GM18520 (cell line): Measurements from ENCODE around the gene AKT1S1.
A peak's percentile ranks its signal among the peaks of the same experiment; 100 is the strongest.

Experiments
- ATAC-seq: cut with Tn5 transposase; IDR thresholded peaks from one replicate; pipeline ENCODE4 v1.9.1; 2021; ENCODE audit not compliant: unreplicated experiment

The AKT1S1 gene

GRCh38 chr19:49855676-49856573 lies 21.2 kb downstream of the AKT1S1 start:
- no peak for ATAC-seq

DNA sequence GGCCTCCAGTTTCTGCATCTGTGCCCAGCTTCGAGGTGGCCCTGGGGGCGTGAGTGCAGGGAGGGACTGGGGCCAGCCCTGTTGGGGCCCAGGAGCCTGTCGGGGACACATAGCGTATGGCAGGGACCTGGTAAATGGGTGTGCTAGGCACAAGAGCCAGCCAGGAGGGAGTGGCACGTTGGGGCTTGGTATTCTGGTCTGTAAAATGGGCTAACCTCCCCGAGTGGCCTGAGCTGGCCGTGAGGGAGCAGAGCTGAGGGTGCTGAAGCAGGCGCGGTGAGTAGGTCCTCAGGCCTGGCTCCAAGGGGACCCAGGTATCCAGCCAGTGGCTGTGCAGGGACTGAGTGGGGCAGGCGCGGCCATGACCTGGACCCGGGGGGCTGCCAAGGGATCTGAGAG lies 21.9 kb downstream of the AKT1S1 start:
- no peak for ATAC-seq

- no peak for ATAC-seq
Observed at GRCh38 chr19:49854378-49855263, 22.5 kb downstream of the AKT1S1 start.

GRCh38 chr19:49853852-49854377 lies 23.2 kb downstream of the AKT1S1 start:
- ATAC-seq: no peak

DNA sequence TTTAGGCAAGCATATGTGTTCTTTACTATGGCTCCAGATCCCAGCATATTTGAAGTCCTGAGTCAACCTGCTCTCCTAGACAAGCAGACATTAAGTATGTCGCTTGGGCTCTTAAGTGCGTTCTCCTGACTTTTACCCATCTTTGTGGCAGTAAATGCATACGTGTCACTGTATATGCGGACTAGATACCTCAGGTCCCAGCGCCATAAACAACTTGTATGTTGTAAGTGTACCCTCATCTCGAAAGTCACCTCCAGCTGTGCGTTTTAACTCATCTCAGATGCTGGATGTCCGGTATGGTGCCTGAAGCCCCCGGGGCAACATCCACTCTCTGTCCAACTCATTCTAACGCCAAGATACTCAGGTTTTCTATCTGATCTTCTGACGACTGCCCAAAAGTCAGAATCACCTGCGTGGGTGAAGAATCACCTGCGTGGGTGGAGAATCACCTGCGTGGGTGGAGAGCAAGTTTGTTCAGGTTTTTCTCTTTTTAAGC lies 24.5 kb downstream of the AKT1S1 start:
- ATAC-seq: no peak

DNA sequence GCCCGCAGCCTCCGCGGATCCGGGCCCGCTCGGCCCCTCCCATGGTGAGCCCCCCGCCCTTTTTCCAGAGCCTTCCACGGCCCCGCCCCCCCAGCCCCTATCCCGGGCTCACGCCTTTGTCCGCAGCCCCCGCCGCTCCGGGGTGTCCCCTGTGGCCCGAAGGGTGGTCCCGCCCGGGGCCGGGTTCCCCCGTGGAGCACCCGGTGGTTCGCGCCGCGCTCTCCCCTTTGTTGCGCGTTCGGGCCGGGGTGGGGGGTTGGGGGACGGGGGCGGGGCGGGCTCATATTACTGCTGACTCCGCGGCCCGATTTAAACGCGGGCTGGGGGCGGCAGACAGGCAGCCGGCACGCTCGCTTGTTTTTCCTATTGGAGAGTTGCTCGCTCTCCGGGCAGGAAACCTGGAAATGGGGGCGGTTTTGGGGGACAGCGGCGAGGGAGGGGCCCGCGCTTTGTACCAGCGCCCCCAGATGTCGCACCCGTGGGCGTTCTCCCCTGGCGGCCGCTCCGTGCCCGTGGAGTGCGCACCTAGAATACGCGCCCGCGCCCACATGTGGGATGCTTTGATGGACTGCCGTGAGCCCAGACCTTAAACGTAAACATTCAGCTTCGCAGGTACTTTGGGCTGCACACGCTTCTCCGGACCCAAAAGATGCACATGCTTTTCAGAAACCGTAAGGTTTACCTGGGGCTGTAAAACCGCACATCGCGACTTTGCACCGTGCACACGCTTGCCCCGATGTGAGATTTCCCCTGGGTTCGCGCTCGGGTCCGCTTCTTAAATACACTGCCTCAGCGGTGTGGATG lies 25.5 kb downstream of the AKT1S1 start:
- no peak for ATAC-seq

- ATAC-seq: peak; percentile 65
Observed at GRCh38 chr19:49850487-49851342, 26.4 kb downstream of the AKT1S1 start, which contains the start of gene PTOV1. Gene PTOV1 (plus strand): TSS chr19:49851159.

GRCh38 chr19:49850221-49850486 lies 27.0 kb downstream of the AKT1S1 start:
- no peak for ATAC-seq

- no peak for ATAC-seq
Observed at GRCh38 chr19:49849433-49850220, 27.5 kb downstream of the AKT1S1 start.

DNA sequence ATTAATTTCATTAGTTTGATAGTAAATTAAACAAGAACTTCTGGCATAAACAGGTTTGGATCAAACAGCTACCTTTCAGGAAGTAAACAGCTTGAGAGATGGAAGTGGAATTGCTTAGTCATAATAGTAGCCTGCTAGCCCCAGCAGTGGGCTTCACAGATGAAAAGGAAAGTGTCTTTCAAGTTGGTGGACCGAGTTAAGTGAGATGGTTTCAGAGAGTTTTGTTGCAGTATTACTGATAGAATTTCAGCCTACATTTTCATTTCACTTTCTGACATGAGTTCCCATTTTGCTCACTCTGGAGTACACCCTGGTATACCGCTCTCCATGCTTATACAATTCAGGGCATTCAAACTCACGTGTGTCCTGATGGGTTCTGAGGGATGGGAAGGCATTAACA lies 28.2 kb downstream of the AKT1S1 start:
- ATAC-seq: no peak

DNA sequence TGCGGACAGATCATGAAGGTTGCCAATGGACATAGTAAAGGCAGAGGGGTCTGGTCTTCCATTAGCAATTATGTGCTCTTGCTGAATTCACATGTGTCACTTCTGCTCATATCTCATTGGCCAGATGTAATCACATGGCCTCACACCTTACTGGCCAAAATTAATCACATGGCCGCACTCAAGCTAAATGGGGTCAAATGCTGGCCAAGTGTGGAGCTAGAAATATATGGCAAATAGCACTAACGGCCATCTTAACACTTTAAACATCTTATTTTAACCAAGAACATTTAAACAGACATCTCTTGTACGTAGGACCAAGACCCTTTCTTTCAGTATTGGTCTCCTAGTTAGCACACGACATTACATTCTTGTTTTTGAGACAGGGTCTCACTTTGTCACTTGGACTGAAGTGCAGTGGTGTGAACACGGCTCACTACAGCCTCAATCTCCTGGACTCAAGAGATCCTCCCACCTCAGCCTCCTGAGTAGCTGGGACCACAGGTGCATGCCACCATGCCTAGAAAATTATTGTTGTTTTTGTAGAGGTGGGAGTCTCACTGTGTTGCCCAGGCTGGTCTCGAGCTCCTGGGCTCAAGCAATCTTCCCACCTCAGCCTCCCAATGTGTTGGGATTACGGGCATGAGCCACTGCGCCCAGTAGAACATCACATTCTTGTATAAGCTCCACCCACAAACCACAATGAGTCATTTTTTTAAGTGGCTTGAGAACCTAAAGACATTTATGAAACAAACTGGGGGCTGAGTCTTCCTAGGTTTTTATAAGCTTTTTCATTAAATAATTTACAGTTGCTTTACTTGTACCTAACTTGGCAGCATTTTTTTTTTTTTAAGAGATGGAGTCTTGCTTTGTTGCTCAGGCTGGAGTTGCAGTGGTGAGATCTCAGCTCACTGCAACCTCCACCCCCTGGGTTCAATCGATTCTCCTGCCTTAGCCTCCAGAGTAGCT lies 29.1 kb downstream of the AKT1S1 start:
- no peak for ATAC-seq

GRCh38 chr19:49846408-49846807 lies 30.7 kb downstream of the AKT1S1 start:
- ATAC-seq: no peak

- ATAC-seq: no peak
Observed at GRCh38 chr19:49845414-49845813, 31.7 kb downstream of the AKT1S1 start.

DNA sequence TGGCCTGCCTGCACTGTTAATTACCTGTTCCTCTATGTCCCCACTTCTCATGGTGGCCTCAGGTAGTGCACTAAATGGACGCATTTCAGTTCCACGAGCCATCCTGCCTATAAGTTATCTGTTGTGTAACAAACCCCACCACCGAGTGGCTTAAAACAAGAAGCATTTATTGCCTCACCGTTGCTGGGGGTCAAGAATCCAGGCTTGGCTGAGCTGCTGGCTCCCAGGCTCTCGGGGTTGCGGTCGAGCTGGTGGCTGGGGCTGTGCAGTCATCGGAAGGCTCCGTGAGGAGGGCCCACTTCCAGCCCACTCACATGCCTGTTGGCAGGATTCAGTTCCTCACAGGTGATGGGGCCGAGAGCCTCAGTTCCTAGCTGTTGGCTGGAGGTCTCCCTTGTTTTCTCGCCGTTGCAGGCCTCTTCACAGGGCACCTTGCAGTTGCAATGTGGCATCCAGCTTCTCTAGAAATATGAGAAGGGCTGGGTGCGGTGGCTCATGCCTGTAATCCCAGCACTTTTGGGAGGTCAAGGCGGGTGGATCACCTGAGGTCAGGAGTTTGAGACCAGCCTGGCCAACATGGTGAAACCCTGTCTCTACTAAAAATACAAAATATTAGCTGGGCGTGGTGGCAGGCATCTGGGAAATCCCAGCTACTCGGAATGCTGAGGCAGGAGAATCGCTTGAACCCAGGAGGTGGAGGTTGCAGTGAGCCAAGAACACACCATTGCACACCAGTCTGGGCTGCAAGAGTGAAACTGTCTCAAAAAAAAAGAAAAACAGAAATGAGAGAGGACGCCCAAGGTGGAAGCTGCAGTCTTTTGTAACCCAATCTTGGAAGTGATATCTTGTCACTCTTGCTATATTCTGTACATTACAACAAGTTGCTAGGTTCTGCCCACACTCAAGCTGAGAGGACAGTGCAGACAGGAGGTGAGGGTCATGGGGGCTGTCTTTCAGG lies 32.7 kb downstream of the AKT1S1 start:
- no peak for ATAC-seq

DNA sequence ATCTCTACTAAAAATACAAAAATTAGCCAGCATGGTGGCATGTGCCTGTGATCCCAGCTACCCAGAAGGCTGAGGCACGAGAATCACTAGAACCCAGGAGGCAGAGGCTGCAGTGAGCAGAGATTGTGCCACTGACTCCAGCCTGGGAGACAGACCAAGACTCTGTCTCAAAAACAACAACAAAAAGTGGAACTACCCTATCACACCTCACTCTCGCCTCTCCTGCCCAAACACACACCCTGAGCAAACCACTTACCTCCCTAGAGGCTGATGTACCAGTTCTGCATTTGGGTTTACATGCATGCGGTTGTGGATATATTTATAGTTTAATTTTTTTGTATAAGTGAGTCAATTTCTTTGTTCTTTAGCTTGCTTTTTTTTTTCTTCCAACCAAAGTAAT lies 33.9 kb downstream of the AKT1S1 start:
- ATAC-seq: peak; percentile 52

DNA sequence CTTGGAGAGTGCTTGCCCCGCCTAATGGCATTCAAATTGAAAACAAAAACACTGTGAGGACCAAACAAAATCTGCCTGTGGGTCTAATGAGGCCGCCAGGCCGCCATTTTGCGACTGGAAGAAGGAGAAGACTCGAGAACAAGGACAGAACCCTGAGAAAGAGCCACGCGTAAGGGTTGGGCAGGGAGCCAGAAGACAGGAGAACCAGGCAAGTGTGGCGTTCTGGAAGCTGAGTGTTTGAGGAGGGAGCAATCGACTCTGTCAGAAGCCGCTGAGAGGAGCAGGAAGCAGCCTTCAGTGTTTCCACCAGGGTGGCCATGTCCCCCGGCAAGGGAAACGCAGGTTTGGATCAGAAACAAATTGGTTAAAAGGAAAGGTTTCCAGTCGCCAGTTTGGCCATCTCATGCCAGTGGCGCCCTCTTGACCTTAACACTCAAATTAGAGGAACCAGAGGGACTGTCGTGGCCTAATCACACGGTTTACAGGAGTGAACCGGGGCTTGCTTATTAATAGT lies 36.4 kb downstream of the AKT1S1 start:
- ATAC-seq: no peak

DNA sequence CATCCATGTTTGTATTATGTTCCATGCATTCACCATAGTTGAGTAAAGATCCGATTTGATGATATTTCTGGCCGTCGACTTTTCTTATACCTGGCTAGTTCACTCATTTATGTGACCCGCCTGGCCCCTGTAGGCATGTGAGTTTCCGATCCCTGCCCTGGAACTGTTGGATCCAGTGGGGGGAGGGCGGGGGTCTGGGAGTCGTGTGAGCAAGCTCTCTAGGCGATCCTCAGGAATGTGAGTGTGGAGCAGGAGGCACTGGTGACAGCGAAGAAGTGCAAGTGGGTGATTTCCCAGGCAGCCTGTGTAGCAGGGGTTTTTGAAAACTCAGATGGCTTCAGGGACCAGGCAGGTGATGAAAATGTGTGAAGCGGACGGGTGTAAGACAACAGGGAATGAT lies 36.8 kb downstream of the AKT1S1 start:
- ATAC-seq: no peak
